Measurements from ENCODE around the gene ZGPAT. TPM values are rescaled to one million over a fixed set of nuclear protein-coding genes. Genes with fewer than 3 reads are reported as not detected.

The ZGPAT gene
- total and polyA plus RNA-seq, 9 donors, result 1.7 to 26.4 (median 18.9) TPM

- no peak for TF ChIP-seq CTCF (IDR thresholded peaks at IDR 0.05)
- TF ChIP-seq POLR2A (IDR thresholded peaks at IDR 0.05), result no peak
- no peak for TF ChIP-seq EP300 (IDR thresholded peaks at IDR 0.05)
- H3K27me3 ChIP-seq, result no peaks in the 10 kb centered on the region
- H3K9me3 ChIP-seq, result no peaks in the 10 kb centered on the region
- no peaks in the 10 kb centered on the region for H3K36me3 ChIP-seq
- WGBS, 3 donors, result 79 to 90% (median 83%) methylated on average over 8 of the region's 8 CpGs
- no peak overlapping the region for H3K27ac ChIP-seq
- DNase-seq, result no peak
- no peak overlapping the region for H3K4me3 ChIP-seq
- peaks cover 10% of the 10 kb centered on the region for H3K4me1 ChIP-seq (ENCODE audit: insufficient read depth)
- intact Hi-C loops (cut with DNase I), result no loop called here
Measured at GRCh38 chr20:63660622-63661021, 47.2 kb upstream of the ZGPAT start.

- Histone ChIP-seq H3K9me3 (no peaks in the 10 kb centered on the region), H3K4me1 (ENCODE audit: insufficient read depth) (peaks cover 10% of the 10 kb centered on the region), H3K27me3 (no peaks in the 10 kb centered on the region), H3K36me3 (no peaks in the 10 kb centered on the region), H3K27ac (no peak overlapping the region), H3K4me3 (no peak overlapping the region)
- intact Hi-C loops (cut with DNase I), result no loop called here
- 95% methylated on average over 22 of the region's 22 CpGs for WGBS, 3 donors
- DNase-seq, result peak in 2 of 5 donors; percentile 28 to 40
- TF ChIP-seq EP300 (IDR thresholded peaks at IDR 0.05) (no peak), CTCF (IDR thresholded peaks at IDR 0.05) (no peak)
Measured at GRCh38 chr20:63661108-63661507, 46.7 kb upstream of the ZGPAT start.

GRCh38 chr20:63661959-63662812 is 45.7 kb upstream of the ZGPAT start:
- no peak overlapping the region for H3K4me3 ChIP-seq
- no peaks in the 10 kb centered on the region for H3K36me3 ChIP-seq
- 90 to 92% (median 90%) methylated on average over 33 of the region's 33 CpGs for WGBS, 3 donors
- DNase-seq, result peak in 2 of 5 donors; percentile 25 to 38
- TF ChIP-seq CTCF (IDR thresholded peaks at IDR 0.05), result no peak
- TF ChIP-seq POLR2A (IDR thresholded peaks at IDR 0.05), result no peak
- TF ChIP-seq EP300 (IDR thresholded peaks at IDR 0.05), result no peak
- intact Hi-C loops (cut with DNase I), result no loop called here
- peaks cover 7% of the 10 kb centered on the region for H3K4me1 ChIP-seq (ENCODE audit: insufficient read depth)
- H3K27ac ChIP-seq, result no peak overlapping the region
- H3K9me3 ChIP-seq, result no peaks in the 10 kb centered on the region
- no peaks in the 10 kb centered on the region for H3K27me3 ChIP-seq

DNA sequence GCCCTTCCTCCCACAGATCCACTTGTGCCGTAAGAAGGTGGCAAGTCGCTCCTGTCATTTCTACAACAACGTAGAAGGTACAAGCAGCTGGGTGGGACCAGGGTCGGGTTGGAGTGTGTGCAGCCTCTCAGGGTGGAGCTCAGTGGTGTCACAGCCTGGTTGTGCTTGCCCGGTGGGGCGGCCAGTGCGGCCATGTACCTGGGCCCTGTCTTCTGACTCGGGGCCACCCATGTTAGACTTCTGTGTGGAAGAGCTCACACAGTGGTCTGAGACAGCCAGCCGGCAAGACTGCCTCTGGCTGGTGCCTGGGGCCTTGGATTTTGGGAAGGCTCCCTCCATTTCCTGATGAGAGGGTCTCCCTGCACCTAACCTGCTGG is 45.0 kb upstream of the ZGPAT start:
- TF ChIP-seq CTCF (IDR thresholded peaks at IDR 0.05) (no peak), EP300 (IDR thresholded peaks at IDR 0.05) (no peak)
- no peak for DNase-seq
- H3K4me3 ChIP-seq, result no peak overlapping the region
- H3K36me3 ChIP-seq, result no peaks in the 10 kb centered on the region
- intact Hi-C loops (cut with DNase I), result no loop called here
- no peaks in the 10 kb centered on the region for H3K9me3 ChIP-seq
- H3K4me1 ChIP-seq (ENCODE audit: insufficient read depth), result peaks cover 4% of the 10 kb centered on the region
- 86 to 95% (median 90%) methylated on average over 9 of the region's 9 CpGs for WGBS, 3 donors
- no peak overlapping the region for H3K27ac ChIP-seq
- no peaks in the 10 kb centered on the region for H3K27me3 ChIP-seq

All from ovary (tissue), 9 donors.